Activated T-cell treated with anti-CD3 and anti-CD28 coated beads for 1 hour (primary cell): ENCODE results near the gene KCTD1.

ENCODE experiments used
- DNase-seq: peaks from one replicate; pipeline ENCODE4 v3.0.0-alpha.2; 2020; ENCODE audit warnings: low read depth

Gene KCTD1

DNA sequence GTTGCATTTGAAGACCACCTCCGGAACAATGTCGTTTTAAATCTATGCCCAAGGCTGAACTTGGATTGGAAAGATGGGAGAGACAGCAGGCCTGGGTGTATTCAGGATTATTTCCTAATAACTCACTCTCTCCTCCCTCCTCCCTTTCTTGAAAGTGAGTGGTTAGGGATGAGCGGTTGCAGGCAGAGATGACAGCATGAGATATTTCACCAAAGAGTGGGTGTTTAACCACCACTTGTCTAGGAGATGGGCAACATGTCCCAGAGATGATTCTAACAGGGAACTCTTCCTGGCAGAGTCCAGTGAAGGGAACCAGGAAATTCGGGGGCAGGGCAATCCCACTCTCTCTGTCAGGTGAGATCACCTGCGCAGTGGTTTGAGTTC, 123.2 kb downstream of the KCTD1 start:
- DNase-seq, result no peak

DNA sequence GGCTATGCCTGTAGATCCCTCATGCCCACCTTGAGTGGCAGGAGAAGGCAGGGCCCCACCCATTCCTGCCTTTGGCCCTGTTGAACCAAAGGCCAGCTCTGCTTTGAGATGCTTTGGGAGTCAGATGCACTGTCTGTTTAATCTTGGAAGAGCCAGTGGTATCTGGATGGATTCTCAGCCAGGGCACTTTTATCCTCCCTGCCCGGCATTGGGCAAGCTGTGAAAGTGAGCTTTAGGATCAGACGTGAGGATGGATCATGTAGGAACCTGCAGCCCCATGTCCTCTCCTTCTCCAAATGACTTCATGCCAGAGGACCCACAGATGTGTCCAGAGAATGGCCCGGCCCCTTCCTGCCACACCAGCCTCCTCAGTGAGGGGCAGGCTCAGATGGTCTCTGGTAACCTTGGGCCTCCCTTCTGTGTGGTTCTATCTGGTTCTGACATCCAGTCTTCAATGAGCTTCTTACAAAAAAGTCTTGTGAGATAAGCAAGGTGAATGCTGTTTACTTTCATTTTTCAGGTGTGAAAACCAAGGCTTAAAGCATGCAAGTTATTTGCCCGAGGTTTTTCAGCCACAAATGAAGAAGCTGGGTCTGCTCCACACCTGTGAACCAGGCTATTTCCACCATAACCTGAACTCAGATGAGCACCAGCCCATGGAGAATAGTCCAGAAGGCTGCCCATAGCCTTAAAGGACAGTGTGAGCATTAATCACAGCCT, 123.8 kb downstream of the KCTD1 start:
- no peak for DNase-seq

DNA sequence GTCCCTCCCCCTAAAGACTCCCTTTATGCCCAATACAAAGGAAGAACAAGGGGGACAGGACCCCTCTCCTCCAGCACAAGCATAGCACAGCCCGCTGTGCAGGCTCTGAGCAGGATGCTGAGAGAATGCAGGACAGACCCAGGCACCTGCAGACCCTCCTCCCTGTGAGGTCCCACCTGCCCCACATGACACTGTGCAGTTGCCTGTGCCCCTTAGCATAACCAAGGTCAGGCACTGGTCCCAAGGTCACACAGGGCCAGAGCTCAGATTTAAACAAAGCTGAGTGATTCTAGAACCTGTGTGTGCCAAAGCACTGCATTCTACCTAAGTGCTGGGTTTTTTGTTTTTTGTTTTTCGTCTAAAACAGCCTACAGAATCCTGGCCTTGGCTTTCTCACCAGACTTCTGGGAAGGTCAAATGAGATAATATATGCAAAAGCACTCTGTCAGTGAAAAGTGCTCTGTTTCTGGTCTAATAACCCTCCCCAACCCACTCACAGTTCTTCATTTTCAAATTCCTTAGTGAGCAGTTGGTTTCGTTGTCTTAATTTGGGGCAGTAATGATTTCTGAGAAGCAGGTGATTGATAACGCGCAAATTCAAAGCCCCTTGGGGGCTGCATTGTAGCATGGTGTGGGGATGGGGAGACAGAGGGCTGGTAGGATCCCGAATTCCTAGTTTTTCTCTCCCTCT, 125.7 kb downstream of the KCTD1 start:
- DNase-seq, result no peak

DNA sequence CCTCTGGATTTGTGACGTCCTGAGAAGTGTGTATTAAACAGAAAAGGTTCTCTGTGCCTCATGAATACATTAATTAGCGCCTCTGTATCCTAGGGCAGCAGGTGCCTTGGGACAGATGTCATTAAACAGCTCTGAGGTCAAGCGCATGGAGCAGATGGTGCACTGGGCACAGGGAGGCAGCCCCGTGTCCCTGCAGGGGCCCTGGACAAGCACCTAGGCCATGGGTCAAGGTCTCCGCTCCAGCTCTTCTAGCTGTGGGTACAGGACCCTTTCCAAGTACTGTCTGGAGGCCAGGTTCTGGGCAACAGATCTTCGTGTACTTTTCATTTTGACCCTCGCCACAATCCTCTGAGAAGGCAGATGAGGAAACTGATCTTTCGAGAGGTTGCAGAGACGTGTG, 126.4 kb downstream of the KCTD1 start:
- no peak for DNase-seq

DNA sequence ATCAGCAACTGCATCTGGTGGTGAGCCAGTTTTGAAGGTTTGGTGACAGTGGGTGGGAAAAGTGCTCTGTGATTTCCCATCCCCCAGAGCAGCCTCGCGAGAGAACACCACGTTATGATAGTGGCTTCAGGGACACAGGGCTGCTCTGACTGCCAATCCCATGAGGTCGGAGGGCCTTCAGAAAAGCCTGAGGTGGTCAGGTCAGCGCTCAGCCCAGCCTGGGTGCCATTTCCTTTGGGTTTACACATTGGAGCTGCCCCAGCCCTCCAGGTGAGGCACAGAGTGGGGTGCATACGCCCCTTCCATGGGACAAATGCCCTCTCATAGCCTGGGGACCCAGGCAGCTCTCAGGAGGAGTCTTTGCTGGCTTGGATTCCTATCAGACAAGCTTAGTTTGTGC, 126.8 kb downstream of the KCTD1 start:
- no peak for DNase-seq

DNA sequence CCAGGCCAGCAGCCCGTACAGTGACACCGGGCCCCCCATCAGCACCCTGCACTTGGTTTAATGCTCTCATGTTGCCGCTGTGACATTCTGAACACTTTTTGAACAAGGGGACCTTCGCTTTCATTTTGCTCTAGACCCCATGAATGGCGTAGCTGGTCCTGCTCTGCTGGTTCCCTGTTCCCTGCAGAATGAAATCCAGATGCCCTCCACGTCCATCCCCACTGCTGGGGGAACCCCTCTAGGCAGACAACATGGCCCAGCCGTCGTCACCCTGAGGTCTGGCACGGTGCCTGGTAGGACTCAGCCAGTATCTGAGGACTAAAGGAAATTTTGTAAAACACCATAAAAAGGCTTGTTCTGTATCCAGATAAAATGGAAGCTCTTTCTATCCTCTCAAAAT, 128.6 kb downstream of the KCTD1 start:
- no peak for DNase-seq

DNA sequence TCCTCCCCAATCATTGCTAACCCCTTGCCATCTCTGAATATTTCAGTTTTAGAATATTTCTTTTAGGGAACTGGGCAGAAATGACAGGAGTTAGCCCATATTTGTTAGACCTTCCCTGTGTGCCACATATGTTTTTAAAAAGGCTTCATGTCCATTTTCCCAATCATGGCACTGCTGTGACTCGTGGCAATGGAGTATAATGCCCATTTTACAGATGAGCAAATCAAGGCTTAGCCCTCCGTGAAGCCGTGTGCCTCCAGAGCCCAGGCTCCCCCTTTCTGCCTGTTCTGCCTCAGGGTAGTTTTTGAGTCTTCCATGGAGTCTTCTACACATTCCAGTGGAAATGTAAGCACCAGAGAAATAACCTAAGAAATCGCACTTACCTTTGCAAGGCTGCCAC, 130.1 kb downstream of the KCTD1 start:
- no peak for DNase-seq

DNA sequence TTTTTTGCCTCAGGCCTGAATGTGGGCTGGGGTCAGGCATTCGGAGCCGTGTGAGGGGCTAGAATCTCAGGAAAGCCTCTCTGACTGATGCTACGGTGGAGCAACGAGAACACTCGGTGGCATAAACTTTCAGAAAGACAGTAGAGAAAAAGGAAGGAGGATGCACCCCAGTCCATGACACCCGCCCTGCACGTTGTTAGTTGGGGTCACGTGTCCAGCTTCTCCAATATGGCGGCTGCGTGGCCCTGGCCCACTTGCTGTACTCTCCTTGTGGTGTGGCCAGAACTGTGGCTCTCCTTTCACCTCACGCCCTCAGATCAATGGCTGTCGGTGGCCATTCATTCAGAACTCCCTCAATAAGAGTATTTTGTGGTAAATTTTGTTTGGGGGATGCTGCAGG, 131.2 kb downstream of the KCTD1 start:
- DNase-seq, result no peak

DNA sequence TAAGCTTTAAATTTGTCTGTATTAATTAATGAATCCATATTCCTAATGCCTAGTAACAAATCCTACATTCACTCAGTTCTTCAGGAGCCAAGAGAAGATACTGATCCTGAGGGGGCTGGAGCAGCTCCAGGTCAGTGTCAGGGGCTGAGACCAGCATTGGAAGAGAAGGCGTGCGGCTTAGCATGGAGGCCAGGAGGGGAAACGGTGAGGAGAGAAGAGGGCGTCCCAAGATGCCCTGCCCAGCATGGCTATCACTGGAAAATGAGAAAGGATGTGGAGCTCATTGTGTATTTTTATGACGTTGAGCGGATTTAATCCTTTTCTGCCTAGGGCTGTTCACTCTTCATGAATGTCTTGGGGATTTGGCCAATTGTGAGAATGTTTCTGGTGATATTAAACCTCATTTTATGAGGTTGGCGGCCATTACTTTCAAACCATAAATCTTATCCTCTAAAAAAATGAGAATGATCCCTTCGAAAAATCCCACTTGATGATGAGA, 131.7 kb downstream of the KCTD1 start:
- no peak for DNase-seq

DNA sequence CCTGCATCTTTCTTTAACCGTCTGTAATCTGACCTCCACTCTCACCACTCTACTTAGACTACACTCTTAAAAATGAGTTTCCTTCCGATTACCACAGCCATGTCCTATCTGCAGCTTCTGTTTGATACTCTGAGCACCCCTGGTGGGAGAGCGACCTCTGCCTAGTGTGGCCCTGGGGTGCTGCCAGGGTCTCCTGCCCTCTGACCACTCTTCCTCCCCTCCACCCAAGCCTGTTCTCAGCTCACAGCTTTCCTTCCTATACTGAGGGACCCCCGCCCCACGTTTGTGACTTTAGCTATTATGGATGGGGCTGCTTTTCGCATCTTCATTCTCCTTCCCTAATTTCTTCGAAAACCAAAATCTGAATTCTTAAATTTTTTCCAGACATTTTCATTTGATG, 132.7 kb downstream of the KCTD1 start:
- no peak for DNase-seq

DNA sequence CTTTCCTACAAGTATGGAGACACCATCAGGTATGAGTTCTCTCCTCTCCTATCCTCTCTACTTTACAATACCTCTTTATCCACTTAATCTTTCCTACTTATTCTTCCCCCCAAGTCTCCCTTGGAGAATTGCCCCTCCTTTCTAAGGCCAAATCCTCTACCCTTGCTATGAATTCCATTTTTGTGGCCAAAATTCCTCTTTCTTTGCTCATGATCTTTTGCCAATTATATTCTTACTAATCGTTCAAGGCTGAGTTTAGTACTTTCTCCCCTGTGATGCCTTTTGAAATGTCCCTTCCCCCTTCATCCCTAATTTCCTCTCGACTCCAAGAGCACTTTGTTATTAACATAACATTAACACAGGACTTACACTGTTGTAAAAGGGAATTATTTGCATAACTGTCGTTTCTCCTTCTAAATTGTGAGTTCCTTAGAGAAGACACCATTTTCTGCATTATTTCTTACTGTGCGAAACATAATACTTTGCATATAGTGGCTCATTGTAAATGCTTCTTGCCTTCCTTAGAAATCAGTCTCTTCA, 133.4 kb downstream of the KCTD1 start:
- DNase-seq, result no peak

DNA sequence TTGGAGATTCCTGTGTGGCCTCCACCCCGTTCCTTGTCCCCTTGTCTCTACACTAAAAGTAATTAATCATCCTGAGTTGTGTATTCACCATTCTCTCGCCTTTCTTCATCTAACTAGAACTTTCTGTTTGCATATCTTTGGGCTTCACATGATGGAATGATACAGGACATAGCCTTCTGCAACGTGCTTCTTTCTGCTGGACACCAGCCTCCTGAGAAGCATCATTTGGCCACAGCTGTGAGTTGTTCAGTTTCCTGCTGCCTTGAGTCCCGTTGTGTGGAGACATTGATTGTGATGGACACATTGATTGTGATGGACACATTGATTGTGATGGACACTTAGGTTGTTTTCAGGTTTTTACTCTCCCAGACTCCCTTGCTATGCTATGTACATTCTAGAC, 139.3 kb downstream of the KCTD1 start:
- DNase-seq, result no peak

DNA sequence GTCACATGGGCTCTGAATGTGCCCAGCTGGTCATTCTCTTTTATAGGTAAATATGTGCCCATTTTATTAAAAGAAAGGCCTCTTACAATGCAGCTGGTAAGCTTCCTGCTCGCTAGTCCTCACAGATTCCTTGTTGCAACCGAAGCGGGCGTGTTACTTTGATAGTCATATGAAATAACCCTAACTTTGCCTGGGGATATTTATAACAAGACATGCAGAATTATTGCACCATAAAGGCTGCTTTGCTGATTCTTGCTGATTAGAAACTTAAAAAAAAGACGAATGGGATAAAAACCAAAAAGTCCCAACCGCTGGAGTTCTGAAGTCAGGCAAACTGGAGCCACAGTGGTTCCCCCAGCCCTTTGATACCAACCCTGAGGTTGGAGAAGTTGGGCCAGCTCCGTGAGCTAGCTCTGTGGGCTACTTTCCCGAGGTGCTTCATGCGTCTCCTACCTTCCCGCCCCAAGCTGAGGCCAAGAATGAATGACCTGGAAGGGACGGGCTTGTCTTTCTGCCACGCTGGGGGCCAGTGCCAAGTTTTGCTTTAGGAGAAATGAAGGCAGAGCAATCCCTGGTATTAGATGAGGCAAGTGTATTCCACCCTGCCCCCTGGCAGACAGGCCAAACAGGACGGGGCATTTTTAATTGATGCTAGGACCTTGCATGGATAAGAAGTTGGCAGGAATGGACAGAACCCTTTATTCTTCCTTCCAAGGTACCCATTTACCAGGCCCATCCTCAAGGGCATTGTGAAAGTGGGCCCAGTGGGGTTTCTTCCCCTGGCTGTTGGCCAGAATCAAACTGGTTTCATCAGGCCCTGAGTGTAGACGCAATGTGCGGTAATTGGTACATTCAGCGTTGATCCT, 140.4 kb downstream of the KCTD1 start:
- DNase-seq, result no peak

DNA sequence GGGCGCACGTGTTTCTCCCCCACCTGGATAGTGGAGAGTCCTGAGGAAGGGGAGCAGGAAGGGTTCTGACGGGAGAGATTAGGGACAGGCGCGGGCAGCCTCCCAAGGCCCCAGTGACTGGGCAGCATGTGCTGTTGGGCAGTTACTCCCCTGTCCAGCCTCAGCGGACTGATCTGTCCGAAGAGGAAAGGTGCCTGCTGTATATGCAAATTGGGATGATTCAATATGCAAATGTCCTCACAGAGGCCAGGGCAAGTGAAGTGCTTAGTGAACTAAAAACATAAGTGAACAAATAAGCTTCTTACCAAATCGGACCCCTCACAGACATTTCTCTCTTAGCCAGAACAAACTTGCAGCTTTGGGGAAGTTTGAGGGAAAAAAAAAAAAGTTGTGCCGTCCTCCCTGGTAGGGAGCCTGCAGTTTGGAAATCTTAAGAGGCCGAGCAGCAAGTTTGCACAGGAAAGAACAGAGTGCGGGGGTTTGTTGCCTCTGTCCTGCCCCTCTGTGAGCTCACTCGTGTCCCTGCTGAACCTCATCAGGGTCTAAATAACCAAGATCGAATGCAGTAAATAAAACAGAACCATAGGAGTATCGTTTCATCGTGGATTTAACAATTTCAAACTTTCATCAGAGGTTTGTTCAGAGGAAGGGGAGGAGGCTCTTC, 141.4 kb downstream of the KCTD1 start:
- DNase-seq, result no peak

DNA sequence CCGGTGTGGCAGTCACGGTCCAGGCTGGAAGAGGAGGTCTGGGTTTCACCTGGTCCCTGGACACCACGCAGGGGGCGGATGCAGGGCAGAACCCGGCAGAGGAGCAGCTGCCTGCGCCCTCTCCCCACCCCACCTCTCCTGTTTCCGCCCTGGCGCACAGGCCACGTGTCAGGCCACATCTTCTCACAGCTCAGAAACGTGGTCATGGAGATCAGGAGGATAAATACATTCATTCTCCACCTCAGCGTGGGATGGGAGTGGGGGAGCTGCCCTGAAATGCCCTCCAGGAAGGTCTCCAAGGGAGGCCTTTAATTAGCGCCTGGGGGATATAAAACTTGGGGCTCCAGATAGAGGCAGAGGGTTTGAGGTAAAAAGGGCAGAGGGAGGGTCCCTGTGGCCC, 142.0 kb downstream of the KCTD1 start:
- no peak for DNase-seq

DNA sequence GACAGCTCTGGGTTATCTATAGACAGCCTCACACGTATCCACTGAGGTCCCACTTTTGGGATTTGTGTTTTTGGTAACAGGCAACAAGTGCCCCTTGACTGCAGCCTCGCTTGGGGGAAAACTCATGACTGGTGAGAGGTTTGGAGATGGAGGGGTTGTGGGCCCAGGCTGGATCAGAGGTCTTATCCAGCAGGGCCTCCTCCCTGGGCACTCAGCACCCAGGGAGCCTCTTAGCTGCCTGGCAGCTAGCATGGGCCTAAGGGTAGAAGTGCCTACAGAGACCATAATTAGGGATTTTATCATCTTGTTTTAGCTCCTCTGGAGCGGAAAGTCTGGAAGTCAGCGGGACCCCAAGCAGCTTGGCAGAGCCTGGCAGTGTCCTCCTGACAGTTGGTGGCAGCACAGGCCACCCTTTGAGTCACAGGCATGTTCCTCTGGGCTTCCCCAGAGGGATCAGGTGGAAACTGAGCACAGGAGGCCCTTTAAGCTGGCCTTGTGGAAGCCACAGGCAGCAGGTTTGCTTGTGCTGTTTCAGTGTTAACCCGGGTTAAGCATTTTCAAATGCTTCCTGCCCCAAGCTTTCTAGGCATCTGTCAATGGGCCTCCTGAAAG, 143.1 kb downstream of the KCTD1 start:
- DNase-seq, result no peak
